CMK (cell line): Measurements from ENCODE around the gene TBRG4.

Source experiments
- DNase-seq: peaks from one replicate; pipeline ENCODE4 v3.0.0-alpha.2; 2010; ENCODE audit warnings: low read depth

TBRG4 gene

DNA sequence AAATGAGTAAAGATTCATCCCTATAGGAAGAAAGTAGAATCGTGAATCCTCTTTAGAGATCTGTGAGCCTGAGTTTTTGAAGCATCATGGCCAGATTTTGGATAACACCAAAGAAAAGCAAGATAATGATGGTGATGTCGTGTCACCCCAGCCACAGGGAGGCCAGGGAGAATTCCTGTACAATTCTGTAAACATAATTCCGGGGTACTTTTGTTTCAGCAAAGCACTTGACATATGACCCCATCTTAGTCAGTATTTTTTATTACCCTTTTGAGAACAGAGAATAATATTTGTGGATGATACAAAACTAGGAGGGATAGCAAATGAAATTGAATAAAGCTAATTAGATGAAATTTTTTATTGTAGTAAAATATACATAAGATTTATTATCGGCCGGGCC lies 56.5 kb downstream of the TBRG4 start:
- DNase-seq: no peak

GRCh38 chr7:45054442-45054841 lies 57.1 kb downstream of the TBRG4 start:
- no peak for DNase-seq

GRCh38 chr7:45053941-45054340 lies 57.6 kb downstream of the TBRG4 start:
- no peak for DNase-seq

GRCh38 chr7:45053401-45053800 lies 58.1 kb downstream of the TBRG4 start:
- DNase-seq: no peak

DNA sequence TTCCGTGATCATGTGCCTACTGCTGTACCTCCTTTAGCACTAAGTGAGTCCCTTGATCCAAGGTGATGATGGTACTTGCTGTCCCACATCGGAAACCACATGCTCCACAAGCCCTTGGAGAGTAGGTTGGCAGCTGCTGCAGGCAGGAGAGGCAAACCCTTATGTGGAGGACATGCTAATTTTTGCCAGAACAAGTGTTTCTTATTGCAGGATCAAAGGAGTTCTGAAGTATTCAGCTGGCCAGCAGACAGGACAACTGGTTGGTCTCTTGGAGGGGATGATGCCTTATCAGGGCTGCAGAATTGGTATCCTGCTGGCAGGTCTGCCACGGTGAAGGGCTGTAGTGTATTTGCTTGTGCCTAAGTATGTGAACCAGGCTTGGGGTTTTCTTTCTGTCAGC lies 59.5 kb downstream of the TBRG4 start:
- DNase-seq: no peak

DNA sequence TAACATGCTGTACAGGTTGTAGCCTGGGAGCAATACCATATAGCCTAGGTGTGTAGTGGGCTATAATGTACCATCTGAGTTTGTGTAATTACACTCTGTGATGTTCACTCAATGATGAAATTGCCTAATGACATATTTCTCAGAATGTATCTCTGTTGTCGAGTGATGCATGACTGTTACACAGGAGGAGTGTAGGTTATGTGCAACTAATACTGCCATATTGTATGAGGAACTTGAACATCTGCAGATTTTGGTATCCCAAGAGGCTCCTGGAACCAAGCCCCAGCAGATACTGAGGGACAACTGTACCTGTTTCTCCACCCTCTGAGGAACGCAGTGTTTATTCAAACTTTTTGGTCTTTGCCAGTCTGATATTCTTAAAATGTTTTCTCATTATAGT lies 61.3 kb downstream of the TBRG4 start:
- DNase-seq: no peak
